ENCODE data around the gene KRT78. TPM values are rescaled to one million over a fixed set of nuclear protein-coding genes. Genes with fewer than 3 reads are reported as not detected.

The KRT78 gene
- total and polyA plus RNA-seq, 4 donors, result 0.06 TPM; not detected in 3

GRCh38 chr12:52801773-52802172 is 47.0 kb downstream of the KRT78 start (continued):
- no peak for TF ChIP-seq REST (IDR thresholded peaks at IDR 0.05)

- 80% methylated on average over 1 of the region's 1 CpG for WGBS
- no peak for DNase-seq (ENCODE audit: low spot score)
- H3K4me3 ChIP-seq (ENCODE audit: low read depth in 1 of 3, low read length in 3 of 3), result no peak overlapping the region
These were observed 48.4 kb downstream of the KRT78 start for GRCh38 chr12:52800259-52800917.

More at GRCh38 chr12:52800259-52800917, 48.4 kb downstream of the KRT78 start:
- H3K27ac ChIP-seq (ENCODE audit: low read depth in 1 of 2, low read length in 2 of 2), result no peak overlapping the region
- no peaks in the 10 kb centered on the region for H3K36me3 ChIP-seq (ENCODE audit: control insufficient read depth in 4 of 4, insufficient read depth in 3 of 4, low read depth in 1 of 4, low read length in 3 of 4)
- TF ChIP-seq ATF3 (IDR thresholded peaks at IDR 0.05) (no peak), YY1 (IDR thresholded peaks at IDR 0.05) (no peak), HNF4A (conservative IDR thresholded peaks at IDR 0.05) (no peak), RAD21 (IDR thresholded peaks at IDR 0.05) (no peak), FOXA2 (IDR thresholded peaks at IDR 0.05) (no peak), MAX (IDR thresholded peaks at IDR 0.05) (no peak), CTCF (IDR thresholded peaks at IDR 0.05; ENCODE audit: low read depth, low read length, missing input control) (no peak), RXRA (IDR thresholded peaks at IDR 0.05) (no peak), EGR1 (IDR thresholded peaks at IDR 0.05; ENCODE audit: low read depth in 2 of 2) (no peak), ZBTB33 (IDR thresholded peaks at IDR 0.05) (no peak), GABPA (IDR thresholded peaks at IDR 0.05 in 1 of 2, conservative IDR thresholded peaks at IDR 0.05 in 1 of 2) (no peak), REST (IDR thresholded peaks at IDR 0.05) (no peak), SP1 (IDR thresholded peaks at IDR 0.05) (no peak), NR2F2 (IDR thresholded peaks at IDR 0.05) (no peak), HNF4G (IDR thresholded peaks at IDR 0.05) (no peak), JUND (IDR thresholded peaks at IDR 0.05) (no peak)
- no peak overlapping the region for H3K9ac ChIP-seq (ENCODE audit: low read depth in 1 of 2, low read length in 2 of 2)
- no peaks in the 10 kb centered on the region for H3K4me1 ChIP-seq (ENCODE audit: control insufficient read depth in 4 of 4, insufficient read depth in 4 of 4, low read length in 3 of 4)
- H3K9me3 ChIP-seq (ENCODE audit: control insufficient read depth in 4 of 4, low read length in 3 of 4), result no peaks in the 10 kb centered on the region
- H3K27me3 ChIP-seq (ENCODE audit: control insufficient read depth in 4 of 4, insufficient read depth in 4 of 4, low read length in 3 of 4), result no peaks in the 10 kb centered on the region
